ENCODE data around the gene NNAT.
A peak's percentile ranks its signal among the peaks of the same experiment; 100 is the strongest.

NNAT gene

DNA sequence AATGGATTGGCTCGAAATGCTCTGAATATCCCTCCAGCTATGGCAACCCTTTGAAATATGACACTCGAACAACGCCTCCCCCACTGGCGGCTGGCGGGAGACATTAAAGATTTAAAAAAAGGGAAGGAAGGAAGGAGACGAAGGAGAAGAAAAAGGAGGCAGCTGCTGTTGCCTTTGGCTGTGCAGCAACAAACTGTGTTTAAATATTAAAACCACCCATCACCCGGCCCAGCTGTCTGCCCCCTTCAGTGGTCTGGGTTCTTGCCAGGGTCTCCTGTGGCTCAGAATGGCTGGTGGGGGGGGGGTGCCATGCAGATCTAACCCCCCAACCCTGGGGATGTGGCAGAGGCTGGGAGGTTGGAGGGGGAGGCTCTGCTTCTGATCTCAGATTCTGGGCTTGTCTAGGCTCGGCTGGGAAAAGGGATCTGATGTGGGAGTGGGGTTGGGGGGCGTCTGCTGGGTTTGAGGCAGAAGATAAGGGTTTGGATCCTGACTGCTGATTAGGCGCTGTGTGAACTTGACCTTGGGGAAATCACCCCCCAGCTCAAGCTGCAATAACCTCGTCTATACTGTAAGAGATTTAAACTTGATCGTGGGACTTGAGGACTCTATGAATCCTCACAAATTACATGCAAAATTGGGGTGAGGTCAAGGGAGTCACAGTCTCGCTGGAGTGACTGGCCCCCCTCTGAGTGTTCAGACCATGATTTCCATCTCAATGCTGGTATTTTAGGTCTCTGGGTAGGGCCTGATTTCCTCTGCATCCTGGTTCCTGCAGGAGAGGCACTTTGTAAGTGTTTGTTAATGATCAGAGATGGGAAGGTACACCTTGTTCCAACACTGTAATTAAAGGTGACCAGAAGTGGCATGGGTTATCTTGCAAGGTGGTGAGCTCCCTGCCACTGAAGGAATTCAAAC, 46.9 kb downstream of the NNAT start:
- DNase-seq, result peak; percentile 65

DNA sequence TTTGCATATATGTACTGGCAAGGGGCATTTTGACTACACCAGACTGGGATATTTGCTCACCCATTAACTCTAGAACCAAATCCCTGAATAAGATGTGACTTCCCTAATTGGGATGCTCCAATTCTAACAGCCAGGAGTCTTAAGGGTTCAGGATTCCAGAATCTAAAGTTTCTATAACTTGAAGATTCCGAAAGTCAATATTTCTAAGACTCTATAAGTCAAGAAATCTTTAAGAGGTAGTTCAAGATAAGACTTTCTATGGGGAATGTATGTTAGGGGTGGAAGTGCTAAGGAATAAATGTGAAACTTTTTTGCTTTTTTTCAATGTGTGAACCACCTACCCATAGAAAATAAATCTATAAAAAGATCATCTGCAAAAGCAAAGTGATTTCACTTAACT, 49.4 kb downstream of the NNAT start:
- DNase-seq, result no peak

DNA sequence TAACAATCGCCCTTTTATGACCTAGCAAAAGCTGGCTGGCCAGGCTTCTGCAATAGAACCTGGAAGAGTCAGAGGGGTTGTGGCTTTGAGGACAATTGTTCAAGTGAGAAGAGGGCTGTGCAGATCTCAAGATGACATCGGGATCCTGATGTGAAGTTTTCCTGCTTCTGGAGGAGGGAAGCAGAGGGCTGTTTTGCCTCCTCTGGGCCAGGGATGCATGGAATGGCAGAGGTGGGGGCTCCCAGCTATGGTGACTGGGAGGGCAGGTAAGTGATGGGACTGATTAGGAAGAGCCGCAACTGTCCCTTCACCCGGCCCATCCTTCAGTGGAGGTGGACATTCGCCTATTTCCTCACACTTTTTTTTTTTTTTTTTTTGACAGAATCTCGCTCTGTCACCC, 50.0 kb downstream of the NNAT start:
- DNase-seq, result no peak
